GM12874 (cell line): Measurements from ENCODE around the gene ZFP30.

Experiments
- CTCF ChIP-seq: IDR thresholded peaks from 2 replicates; pipeline ENCODE4 v1.5.1; 2011; ENCODE audit warnings: low read depth, mild to moderate bottlenecking, control low read depth, low read length, moderate library complexity; ENCODE audit not compliant: insufficient read depth

ZFP30 gene

GRCh38 chr19:37594304-37594981 is 60.8 kb downstream of the ZFP30 start, which contains the start of the genes ZNF540 and ZNF571:
Gene ZNF540 (plus strand): TSS chr19:37594876. CDS start chr19:37598448, 3,572 bp downstream.
Gene ZNF571 (minus strand): TSS chr19:37594792. CDS start chr19:37586676, 8,116 bp downstream.
- no peak for TF ChIP-seq CTCF

GRCh38 chr19:37593996-37594303 is 61.3 kb downstream of the ZFP30 start:
- TF ChIP-seq CTCF, result no peak

- 0 out of 2 replicates have a peak, but pooled peaks have one; percentile 9 for TF ChIP-seq CTCF
Measured at GRCh38 chr19:37583340-37583739, 71.9 kb downstream of the ZFP30 start.

GRCh38 chr19:37572203-37572602 is 83.1 kb downstream of the ZFP30 start:
- TF ChIP-seq CTCF, result no peak

- TF ChIP-seq CTCF, result no peak
Measured at GRCh38 chr19:37565370-37565669, 89.9 kb downstream of the ZFP30 start.

GRCh38 chr19:37564624-37565369 is 90.5 kb downstream of the ZFP30 start:
- TF ChIP-seq CTCF, result no peak
